OCI-LY1 (cell line): ENCODE measurements around the gene PDE6G.

ENCODE experiments used
- CTCF ChIP-seq: fragments of 200-600 bp; sonication (generic), shearing (Covaris generic); IDR thresholded peaks from 2 replicates; pipeline ENCODE4 v1.5.1; 2017; ENCODE audit warnings: mild to moderate bottlenecking, antibody characterized with exemption, low read length, moderate library complexity, mixed read lengths
- EZH2 ChIP-seq: fragments of 200-600 bp; sonication (generic), shearing (Covaris generic); IDR thresholded peaks from 2 replicates; pipeline ENCODE4 v1.8.0; 2017; ENCODE audit warnings: borderline replicate concordance, mixed run types, mild to moderate bottlenecking, antibody characterized with exemption, low read length, moderate library complexity, mixed read lengths

GRCh38 chr17:81690549-81690948 is 34.2 kb upstream of the PDE6G start:
- TF ChIP-seq CTCF = no peak
- no peak for TF ChIP-seq EZH2
